ENCODE measurements around the gene DHRS13.

DNA sequence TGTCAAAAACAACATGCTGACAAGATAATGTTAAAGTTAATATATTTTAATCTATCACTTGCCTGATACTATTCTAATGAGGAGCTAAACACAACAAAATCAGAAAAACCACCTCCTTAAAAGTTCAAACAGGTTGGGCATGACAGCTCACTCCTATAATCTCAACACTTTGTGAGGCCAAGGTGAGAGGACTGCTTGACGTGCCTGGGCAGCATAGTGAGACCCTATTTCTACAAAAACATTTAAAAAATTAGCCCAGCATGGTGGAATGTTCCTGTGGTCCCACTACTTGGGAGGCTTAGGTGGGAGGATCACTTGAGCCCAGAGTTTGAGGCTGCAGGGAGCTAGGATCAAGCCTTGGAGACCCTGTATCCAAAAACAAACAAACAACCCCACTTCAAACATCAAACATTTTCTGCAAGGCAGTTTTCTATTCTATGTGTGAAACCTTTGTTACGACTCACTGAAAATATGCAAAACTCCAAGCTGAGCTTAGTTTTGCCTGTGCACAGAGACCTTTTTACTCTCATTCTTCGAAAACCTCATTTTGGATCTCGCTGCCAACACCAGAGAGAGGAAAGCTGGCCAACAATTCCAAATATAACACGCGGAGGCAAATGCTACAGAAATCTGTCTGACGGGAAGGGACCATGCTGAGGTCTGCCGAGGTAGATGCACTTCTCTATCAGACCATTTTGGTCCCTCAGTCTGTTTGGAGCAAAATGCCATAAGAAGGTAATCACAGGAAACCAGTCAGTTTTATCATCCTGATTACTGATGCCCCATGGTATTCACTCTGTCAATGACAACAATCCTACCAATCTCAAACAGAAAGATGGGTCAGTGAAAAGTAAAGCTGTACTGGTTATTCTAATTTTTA, 42.2 kb upstream of the DHRS13 start:
- TF ChIP-seq, protein P1, sequence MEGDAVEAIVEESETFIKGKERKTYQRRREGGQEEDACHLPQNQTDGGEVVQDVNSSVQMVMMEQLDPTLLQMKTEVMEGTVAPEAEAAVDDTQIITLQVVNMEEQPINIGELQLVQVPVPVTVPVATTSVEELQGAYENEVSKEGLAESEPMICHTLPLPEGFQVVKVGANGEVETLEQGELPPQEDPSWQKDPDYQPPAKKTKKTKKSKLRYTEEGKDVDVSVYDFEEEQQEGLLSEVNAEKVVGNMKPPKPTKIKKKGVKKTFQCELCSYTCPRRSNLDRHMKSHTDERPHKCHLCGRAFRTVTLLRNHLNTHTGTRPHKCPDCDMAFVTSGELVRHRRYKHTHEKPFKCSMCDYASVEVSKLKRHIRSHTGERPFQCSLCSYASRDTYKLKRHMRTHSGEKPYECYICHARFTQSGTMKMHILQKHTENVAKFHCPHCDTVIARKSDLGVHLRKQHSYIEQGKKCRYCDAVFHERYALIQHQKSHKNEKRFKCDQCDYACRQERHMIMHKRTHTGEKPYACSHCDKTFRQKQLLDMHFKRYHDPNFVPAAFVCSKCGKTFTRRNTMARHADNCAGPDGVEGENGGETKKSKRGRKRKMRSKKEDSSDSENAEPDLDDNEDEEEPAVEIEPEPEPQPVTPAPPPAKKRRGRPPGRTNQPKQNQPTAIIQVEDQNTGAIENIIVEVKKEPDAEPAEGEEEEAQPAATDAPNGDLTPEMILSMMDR (conservative IDR thresholded peaks at IDR 0.05): no peak
- no peak for TF ChIP-seq ZFX (IDR thresholded peaks at IDR 0.05)

All from C4-2B (cell line).